Activated naive CD8-positive, alpha-beta T cell treated with anti-CD3 and anti-CD28 coated beads, Interleukin-2, amount 50 U/mL, for 24 hours (primary cell): ENCODE data around the gene AGPAT4.
A peak's percentile ranks its signal among the peaks of the same experiment; 100 is the strongest.

Experiments
- ATAC-seq: fragments of 150-1000 bp; cut with Tn5 transposase; one replicate; pipeline ENCODE4 v1.10.0; 2021
- DNase-seq: peaks from one replicate; pipeline ENCODE4 v3.0.0; 2021
- H3K27ac Mint-ChIP-seq: one replicate; pipeline ENCODE4 v1.8.0; 2021; ENCODE audit warnings: mild to moderate bottlenecking, mixed read lengths
- H3K27me3 Mint-ChIP-seq: one replicate; pipeline ENCODE4 v1.8.0; 2021; ENCODE audit warnings: mixed read lengths
- H3K36me3 Mint-ChIP-seq: one replicate; pipeline ENCODE4 v1.8.0; 2021; ENCODE audit warnings: low read depth, mixed read lengths
- H3K4me1 Mint-ChIP-seq: one replicate; pipeline ENCODE4 v1.8.0; 2021; ENCODE audit warnings: mixed read lengths
- H3K4me3 Mint-ChIP-seq: one replicate; pipeline ENCODE4 v1.8.0; 2021; ENCODE audit warnings: mild to moderate bottlenecking, moderate library complexity, mixed read lengths
- H3K9me3 Mint-ChIP-seq: one replicate; pipeline ENCODE4 v1.8.0; 2021; ENCODE audit warnings: mixed read lengths

The AGPAT4 gene

DNA sequence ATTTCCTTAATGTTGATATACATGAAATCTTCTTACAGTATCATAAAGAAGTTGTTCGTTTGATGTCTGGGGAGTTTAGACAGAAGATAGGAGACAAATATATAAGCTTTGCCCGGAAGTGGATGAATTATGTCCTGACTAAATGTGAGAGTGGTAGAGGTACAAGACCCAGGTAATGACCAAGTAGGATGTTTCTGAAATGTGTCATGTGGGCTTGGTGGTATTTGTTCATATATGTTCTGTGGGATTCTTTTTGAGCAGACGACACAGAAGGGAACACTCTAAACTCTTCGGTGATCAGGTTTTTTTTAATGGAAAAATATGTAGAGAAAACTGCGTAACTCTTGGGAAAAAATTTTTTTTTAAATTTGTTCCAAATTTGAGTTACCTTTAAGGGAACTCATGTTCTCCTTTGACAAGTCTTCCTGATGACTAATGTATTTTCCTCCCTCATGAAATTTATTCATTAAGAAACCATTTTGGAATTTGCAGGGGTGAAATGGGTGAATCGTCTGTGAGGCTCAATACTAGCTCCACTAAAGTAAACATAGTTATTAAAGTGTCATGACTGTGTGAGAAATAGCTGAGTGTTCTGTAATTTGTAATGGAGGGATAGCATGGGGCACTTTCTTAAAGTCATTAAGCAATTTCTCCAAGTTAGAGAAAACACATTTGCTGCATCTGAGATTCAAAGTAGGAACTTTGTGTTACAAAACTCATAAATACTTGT, 181.7 kb downstream of the AGPAT4 start:
- Mint-ChIP-seq H3K27ac (no peak overlapping the region), H3K9me3 (no peaks in the 10 kb centered on the region), H3K27me3 (no peaks in the 10 kb centered on the region), H3K4me3 (no peak overlapping the region), H3K36me3 (peaks cover 41% of the 10 kb centered on the region), H3K4me1 (no peaks in the 10 kb centered on the region)
- no peak for ATAC-seq
- no peak for DNase-seq

DNA sequence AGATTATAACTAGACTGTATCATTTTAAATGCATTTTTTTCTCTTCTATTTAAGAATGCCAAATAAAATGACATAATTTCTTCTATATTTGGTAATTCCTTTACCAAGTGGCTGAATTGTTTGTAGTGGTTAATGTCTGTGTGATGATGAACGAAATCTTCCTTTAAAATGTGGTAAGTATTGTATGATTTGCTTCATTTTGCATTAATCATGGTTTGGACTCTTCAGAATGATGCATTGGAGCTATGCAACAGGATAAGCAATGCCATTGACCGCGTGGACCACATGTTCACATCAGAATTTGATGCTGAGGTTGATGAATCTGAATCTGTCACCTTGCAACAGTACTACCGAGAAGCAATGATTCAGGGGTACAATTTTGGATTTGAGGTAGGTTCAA, 182.7 kb downstream of the AGPAT4 start:
- Mint-ChIP-seq H3K27ac (no peak overlapping the region), H3K9me3 (no peaks in the 10 kb centered on the region), H3K27me3 (no peaks in the 10 kb centered on the region), H3K36me3 (peaks cover 38% of the 10 kb centered on the region), H3K4me3 (no peak overlapping the region), H3K4me1 (no peaks in the 10 kb centered on the region)
- ATAC-seq: no peak
- DNase-seq: no peak

DNA sequence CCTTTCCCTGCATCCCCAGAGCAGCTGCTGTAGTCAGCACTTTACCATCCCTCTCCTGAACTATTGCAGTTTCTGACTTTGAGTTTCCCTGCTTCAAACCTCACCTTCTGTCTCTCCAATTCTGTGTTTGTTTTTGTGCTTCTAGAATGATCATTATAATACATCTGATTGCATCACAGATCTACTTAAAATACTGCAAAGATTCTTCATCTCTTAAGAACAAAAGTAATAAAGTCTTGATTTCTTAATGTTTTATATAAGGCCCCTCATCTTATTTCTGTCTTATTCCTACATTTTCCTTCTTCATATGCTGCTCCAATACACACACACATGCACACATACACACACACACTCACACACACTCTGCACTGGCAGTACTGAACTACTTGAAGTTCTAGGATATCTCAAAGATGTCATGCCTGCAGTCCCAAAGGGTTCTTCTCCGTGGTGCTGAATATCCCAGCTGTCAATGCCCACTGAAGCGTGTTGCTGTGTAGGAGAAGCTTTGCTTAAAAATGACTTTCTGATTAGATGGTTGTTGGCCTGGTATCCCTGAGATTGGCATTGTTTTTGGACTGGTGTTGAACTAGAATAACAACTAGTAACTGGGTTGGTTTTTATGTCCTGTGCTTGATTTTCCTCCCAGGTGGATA, 185.1 kb downstream of the AGPAT4 start:
- H3K4me3 Mint-ChIP-seq: no peak overlapping the region
- peaks cover 41% of the 10 kb centered on the region for H3K36me3 Mint-ChIP-seq
- no peak for ATAC-seq
- no peaks in the 10 kb centered on the region for H3K27me3 Mint-ChIP-seq
- no peak for DNase-seq
- peaks cover 10% of the 10 kb centered on the region for H3K4me1 Mint-ChIP-seq
- H3K27ac Mint-ChIP-seq: no peak overlapping the region
- no peaks in the 10 kb centered on the region for H3K9me3 Mint-ChIP-seq

DNA sequence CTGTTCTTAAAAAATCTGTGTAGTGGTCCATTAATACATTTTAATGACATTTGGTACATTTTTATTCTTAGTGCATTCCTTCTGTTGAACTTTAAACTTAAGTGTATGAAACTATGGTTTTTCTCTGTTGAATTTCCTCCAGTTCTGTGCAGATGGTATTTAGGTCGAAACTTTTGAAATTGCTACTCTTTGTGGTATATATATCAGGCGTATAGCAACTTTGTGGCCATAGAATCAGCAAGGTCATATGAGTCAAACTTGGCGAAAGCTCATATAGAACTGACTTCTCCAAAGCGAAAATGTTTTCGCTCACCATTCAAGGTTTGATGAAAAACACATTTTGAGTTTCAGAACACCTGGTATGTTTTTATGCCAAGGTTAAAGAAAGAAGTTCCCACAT, 188.6 kb downstream of the AGPAT4 start:
- H3K9me3 Mint-ChIP-seq: no peaks in the 10 kb centered on the region
- peaks cover 10% of the 10 kb centered on the region for H3K4me1 Mint-ChIP-seq
- ATAC-seq: peak; percentile 72
- no peak for DNase-seq
- H3K27ac Mint-ChIP-seq: peak overlapping the region; percentile 5
- H3K4me3 Mint-ChIP-seq: no peak overlapping the region
- no peaks in the 10 kb centered on the region for H3K27me3 Mint-ChIP-seq
- H3K36me3 Mint-ChIP-seq: peaks cover 27% of the 10 kb centered on the region

DNA sequence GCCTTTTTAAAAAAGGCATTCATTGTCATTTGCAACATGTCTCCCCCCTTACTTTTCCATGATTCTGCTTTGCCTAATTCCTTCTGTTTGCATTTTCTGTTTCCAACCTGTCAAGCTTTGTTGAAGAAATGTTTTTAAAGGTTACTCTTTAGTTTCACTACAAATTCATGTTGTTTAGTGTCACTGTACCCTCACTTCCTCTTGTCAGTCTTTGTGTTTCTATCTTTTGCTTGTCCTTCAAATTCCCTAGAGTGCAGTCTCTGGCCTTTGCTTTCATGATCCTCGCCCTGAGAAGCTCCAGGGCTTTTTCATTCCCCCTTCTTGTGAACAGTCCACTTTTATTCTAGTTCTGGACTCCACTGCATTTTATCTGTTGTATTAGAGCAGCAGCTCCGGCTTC, 191.6 kb downstream of the AGPAT4 start:
- DNase-seq (no peak), ATAC-seq (no peak)
- Mint-ChIP-seq H3K36me3 (peaks cover 18% of the 10 kb centered on the region), H3K9me3 (no peaks in the 10 kb centered on the region), H3K4me3 (no peak overlapping the region), H3K27ac (no peak overlapping the region), H3K4me1 (peaks cover 10% of the 10 kb centered on the region), H3K27me3 (no peaks in the 10 kb centered on the region)

DNA sequence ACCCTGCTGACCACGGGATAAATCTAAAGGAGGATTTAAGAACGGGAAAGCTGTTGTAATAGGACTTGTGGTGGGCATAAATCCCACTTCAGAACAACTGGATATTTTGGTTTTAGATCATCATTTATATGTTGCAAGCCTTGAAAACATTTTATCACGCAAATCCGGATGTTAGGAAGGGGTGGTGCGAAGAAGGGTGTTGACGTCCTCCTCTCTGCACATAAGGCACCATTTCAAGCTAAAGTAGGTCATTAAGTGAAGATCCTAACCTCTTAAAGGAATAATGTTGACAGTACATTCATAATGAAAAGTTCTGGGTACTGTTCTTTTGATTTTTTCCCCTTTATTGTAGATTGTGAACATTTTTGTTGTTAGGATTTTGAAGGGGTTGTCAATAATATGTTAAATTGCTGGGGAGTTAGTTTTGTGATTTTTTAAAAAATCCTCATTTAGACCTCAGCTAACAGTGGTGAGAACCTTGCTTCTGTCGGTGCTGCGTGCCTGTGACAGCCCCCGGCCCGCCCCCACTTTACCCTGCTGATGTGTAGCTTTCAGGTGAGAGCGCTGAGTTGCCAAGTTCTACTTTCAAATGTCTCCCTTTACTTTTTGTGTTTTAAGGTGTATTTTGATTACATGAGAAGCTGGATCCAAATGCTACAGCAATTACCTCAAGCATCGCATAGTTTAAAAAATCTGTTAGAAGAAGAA, 193.4 kb downstream of the AGPAT4 start:
- Mint-ChIP-seq H3K36me3 (peaks cover 14% of the 10 kb centered on the region), H3K9me3 (no peaks in the 10 kb centered on the region), H3K4me1 (peaks cover 7% of the 10 kb centered on the region), H3K4me3 (no peak overlapping the region), H3K27ac (peak overlapping the region; percentile 74), H3K27me3 (no peaks in the 10 kb centered on the region)
- no peak for ATAC-seq
- DNase-seq: no peak
